GM06990 (cell line): ENCODE data around the gene ULK3.

ENCODE experiments used
- DNase-seq: peaks from one replicate; pipeline ENCODE4 v3.0.0-alpha.2; 2011; ENCODE audit not compliant: insufficient read length; ENCODE audit errors: extremely low read depth
- H3K27me3 ChIP-seq: replicated peaks from 2 replicates; pipeline ENCODE4 v1.6.0; 2011; ENCODE audit warnings: low read length; ENCODE audit not compliant: control insufficient read depth, insufficient read depth
- H3K36me3 ChIP-seq: 2 replicates; pipeline ENCODE4 v1.5.1; 2011; ENCODE audit warnings: low read length; ENCODE audit not compliant: control insufficient read depth, insufficient read depth
- H3K4me3 ChIP-seq: replicated peaks from 2 replicates; pipeline ENCODE4 v1.5.1; 2011; ENCODE audit warnings: low read depth, mild to moderate bottlenecking, control low read depth, low read length
- CTCF ChIP-seq: IDR thresholded peaks from 2 replicates; pipeline ENCODE4 v1.5.1; 2011; ENCODE audit warnings: low read length, control low read depth, mild to moderate bottlenecking, inconsistent platforms; ENCODE audit not compliant: insufficient read depth, poor library complexity, severe bottlenecking

ULK3 gene

GRCh38 chr15:74878273-74878672 is 35.3 kb upstream of the ULK3 start:
- TF ChIP-seq CTCF = no peak
- no peak for DNase-seq
- Histone ChIP-seq H3K4me3 (no peak overlapping the region), H3K27me3 (no peaks in the 10 kb centered on the region), H3K36me3 (no peaks in the 10 kb centered on the region)

- Histone ChIP-seq H3K36me3 (no peaks in the 10 kb centered on the region), H3K27me3 (no peaks in the 10 kb centered on the region), H3K4me3 (peak overlapping the region; percentile 83)
- DNase-seq = no peak
- no peak for TF ChIP-seq CTCF
Observed at GRCh38 chr15:74873756-74874424, 30.9 kb upstream of the ULK3 start.

- TF ChIP-seq CTCF = no peak
- peak within 1 kb of the TSS; percentile 83 for H3K4me3 ChIP-seq
- DNase-seq = peak; percentile 94
Observed at GRCh38 chr15:74873036-74873755, 30.2 kb upstream of the ULK3 start, which contains the start of gene SCAMP2. Gene SCAMP2 (minus strand): TSS chr15:74873365. CDS start chr15:74873255, 110 bp downstream.

GRCh38 chr15:74872702-74873035 is 29.7 kb upstream of the ULK3 start:
- TF ChIP-seq CTCF = no peak
- H3K36me3 ChIP-seq = peaks cover 4% of the 10 kb centered on the region
- no peaks in the 10 kb centered on the region for H3K27me3 ChIP-seq
- no peak for DNase-seq
- peak overlapping the region; percentile 83 for H3K4me3 ChIP-seq

More at GRCh38 chr15:74873036-74873755, 30.2 kb upstream of the ULK3 start, which contains the start of gene SCAMP2:
- no peaks in the 10 kb centered on the region for H3K27me3 ChIP-seq
- peaks cover 4% of the 10 kb centered on the region for H3K36me3 ChIP-seq

GRCh38 chr15:74870436-74871215 is 27.7 kb upstream of the ULK3 start:
- TF ChIP-seq CTCF = no peak
- Histone ChIP-seq H3K36me3 (peaks cover 4% of the 10 kb centered on the region), H3K27me3 (no peaks in the 10 kb centered on the region), H3K4me3 (peak overlapping the region; percentile 57)
- DNase-seq = no peak
